ENCODE data around the gene BMP6.

Gene BMP6

GRCh38 chr6:7833751-7834070 is 107.8 kb downstream of the BMP6 start:
- no peak for DNase-seq

GRCh38 chr6:7836371-7837026 is 110.6 kb downstream of the BMP6 start:
- no peak for DNase-seq

GRCh38 chr6:7841781-7842468 is 116.0 kb downstream of the BMP6 start:
- DNase-seq = no peak

GRCh38 chr6:7846966-7847818 is 121.3 kb downstream of the BMP6 start:
- DNase-seq = no peak

- no peak for DNase-seq
These were observed 122.3 kb downstream of the BMP6 start for GRCh38 chr6:7848229-7848628.

GRCh38 chr6:7851780-7852179 is 125.9 kb downstream of the BMP6 start:
- DNase-seq = no peak

GRCh38 chr6:7859591-7859990 is 133.7 kb downstream of the BMP6 start:
- no peak for DNase-seq

- DNase-seq = no peak
These were observed 139.9 kb downstream of the BMP6 start for GRCh38 chr6:7865781-7866180.

- DNase-seq = no peak
These were observed 140.6 kb downstream of the BMP6 start for GRCh38 chr6:7866526-7866925.

- DNase-seq = no peak
These were observed 143.0 kb downstream of the BMP6 start for GRCh38 chr6:7868926-7869325.

- DNase-seq = no peak
These were observed 152.6 kb downstream of the BMP6 start for GRCh38 chr6:7878401-7878964.

GRCh38 chr6:7879043-7879442 is 153.1 kb downstream of the BMP6 start:
- no peak for DNase-seq

GRCh38 chr6:7879579-7879978 is 153.7 kb downstream of the BMP6 start:
- no peak for DNase-seq

GRCh38 chr6:7879980-7880717 is 154.2 kb downstream of the BMP6 start:
- no peak for DNase-seq

- no peak for DNase-seq
These were observed 154.8 kb downstream of the BMP6 start for GRCh38 chr6:7880718-7881107.

GRCh38 chr6:7881765-7882500 is 156.0 kb downstream of the BMP6 start:
- no peak for DNase-seq

GRCh38 chr6:7882505-7883257 is 156.8 kb downstream of the BMP6 start:
- no peak for DNase-seq

GRCh38 chr6:7883381-7883780 is 157.5 kb downstream of the BMP6 start:
- DNase-seq = no peak

GRCh38 chr6:7886132-7886531 is 160.2 kb downstream of the BMP6 start:
- no peak for DNase-seq

GRCh38 chr6:7887278-7887991 is 161.5 kb downstream of the BMP6 start:
- DNase-seq = no peak
